ENCODE measurements around the gene ATXN1.

DNA sequence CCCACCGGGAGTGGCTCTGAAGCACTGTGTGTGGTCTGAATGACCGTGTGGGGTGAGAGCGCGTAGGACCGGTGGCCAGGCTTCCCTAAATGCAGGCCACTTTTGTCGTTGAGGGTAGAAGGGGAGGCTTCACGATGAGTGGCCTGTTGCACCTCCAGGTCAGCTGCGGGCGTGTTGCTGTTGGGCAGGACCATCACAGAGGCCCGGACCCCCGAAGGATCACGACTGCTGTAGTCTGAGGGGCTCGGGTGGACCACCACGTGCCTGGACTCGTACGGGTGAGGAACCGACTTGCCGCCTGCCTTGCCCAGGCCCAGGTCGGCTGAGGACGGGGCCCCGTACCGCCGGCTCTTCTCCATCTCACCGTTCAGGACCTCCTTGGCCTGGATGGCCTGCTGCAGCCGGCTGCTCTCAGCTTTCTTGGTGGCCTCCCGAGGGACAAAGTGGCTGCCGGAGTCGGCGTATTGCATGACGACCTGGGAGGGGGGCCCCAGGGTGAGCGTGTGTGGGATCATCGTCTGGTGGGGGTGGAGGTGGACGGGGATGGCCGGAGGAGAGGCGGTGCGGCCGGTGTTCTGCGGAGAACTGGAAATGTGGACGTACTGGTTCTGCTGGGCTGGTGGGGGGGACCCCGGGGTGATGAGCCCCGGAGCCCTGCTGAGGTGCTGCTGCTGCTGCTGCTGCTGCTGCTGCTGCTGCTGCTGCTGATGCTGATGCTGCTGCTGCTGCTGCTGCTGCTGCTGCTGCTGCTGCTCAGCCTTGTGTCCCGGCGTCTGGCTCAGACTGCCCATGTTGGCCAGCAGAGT, 434.1 kb downstream of the ATXN1 start:
- TF ChIP-seq POLR2AphosphoS5 (IDR thresholded peaks at IDR 0.05): no peak
- TF ChIP-seq, protein P1, sequence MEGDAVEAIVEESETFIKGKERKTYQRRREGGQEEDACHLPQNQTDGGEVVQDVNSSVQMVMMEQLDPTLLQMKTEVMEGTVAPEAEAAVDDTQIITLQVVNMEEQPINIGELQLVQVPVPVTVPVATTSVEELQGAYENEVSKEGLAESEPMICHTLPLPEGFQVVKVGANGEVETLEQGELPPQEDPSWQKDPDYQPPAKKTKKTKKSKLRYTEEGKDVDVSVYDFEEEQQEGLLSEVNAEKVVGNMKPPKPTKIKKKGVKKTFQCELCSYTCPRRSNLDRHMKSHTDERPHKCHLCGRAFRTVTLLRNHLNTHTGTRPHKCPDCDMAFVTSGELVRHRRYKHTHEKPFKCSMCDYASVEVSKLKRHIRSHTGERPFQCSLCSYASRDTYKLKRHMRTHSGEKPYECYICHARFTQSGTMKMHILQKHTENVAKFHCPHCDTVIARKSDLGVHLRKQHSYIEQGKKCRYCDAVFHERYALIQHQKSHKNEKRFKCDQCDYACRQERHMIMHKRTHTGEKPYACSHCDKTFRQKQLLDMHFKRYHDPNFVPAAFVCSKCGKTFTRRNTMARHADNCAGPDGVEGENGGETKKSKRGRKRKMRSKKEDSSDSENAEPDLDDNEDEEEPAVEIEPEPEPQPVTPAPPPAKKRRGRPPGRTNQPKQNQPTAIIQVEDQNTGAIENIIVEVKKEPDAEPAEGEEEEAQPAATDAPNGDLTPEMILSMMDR (IDR thresholded peaks at IDR 0.05; ENCODE audit: poor library complexity, severe bottlenecking): no peak
- no peak for TF ChIP-seq RAD21 (conservative IDR thresholded peaks at IDR 0.05)
- no peak for TF ChIP-seq MXI1 (conservative IDR thresholded peaks at IDR 0.05; ENCODE audit: poor library complexity, severe bottlenecking)
- TF ChIP-seq EZH2 (IDR thresholded peaks at IDR 0.05; ENCODE audit: borderline replicate concordance, insufficient read depth, low read length, poor library complexity, severe bottlenecking): no peak
- TF ChIP-seq EP300 (conservative IDR thresholded peaks at IDR 0.05; ENCODE audit: poor library complexity, severe bottlenecking): no peak
- TF ChIP-seq, protein P2, sequence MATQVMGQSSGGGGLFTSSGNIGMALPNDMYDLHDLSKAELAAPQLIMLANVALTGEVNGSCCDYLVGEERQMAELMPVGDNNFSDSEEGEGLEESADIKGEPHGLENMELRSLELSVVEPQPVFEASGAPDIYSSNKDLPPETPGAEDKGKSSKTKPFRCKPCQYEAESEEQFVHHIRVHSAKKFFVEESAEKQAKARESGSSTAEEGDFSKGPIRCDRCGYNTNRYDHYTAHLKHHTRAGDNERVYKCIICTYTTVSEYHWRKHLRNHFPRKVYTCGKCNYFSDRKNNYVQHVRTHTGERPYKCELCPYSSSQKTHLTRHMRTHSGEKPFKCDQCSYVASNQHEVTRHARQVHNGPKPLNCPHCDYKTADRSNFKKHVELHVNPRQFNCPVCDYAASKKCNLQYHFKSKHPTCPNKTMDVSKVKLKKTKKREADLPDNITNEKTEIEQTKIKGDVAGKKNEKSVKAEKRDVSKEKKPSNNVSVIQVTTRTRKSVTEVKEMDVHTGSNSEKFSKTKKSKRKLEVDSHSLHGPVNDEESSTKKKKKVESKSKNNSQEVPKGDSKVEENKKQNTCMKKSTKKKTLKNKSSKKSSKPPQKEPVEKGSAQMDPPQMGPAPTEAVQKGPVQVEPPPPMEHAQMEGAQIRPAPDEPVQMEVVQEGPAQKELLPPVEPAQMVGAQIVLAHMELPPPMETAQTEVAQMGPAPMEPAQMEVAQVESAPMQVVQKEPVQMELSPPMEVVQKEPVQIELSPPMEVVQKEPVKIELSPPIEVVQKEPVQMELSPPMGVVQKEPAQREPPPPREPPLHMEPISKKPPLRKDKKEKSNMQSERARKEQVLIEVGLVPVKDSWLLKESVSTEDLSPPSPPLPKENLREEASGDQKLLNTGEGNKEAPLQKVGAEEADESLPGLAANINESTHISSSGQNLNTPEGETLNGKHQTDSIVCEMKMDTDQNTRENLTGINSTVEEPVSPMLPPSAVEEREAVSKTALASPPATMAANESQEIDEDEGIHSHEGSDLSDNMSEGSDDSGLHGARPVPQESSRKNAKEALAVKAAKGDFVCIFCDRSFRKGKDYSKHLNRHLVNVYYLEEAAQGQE (IDR thresholded peaks at IDR 0.05; ENCODE audit: borderline replicate concordance): no peak
- no peak for TF ChIP-seq SMC3 (conservative IDR thresholded peaks at IDR 0.05; ENCODE audit: poor library complexity)
- no peak for TF ChIP-seq TAF1 (IDR thresholded peaks at IDR 0.05; ENCODE audit: low read depth)

Data from neural cell (in vitro differentiated cells).